ENCODE measurements around the gene MEIOSIN. TPM values are rescaled to one million over a fixed set of nuclear protein-coding genes. Genes with fewer than 3 reads are reported as not detected.

The MEIOSIN gene
- total and polyA plus RNA-seq, 2 of the 13 experiments (the other 11 are each of a cell fraction or from before 2014, with no cell fraction given), result not detected

DNA sequence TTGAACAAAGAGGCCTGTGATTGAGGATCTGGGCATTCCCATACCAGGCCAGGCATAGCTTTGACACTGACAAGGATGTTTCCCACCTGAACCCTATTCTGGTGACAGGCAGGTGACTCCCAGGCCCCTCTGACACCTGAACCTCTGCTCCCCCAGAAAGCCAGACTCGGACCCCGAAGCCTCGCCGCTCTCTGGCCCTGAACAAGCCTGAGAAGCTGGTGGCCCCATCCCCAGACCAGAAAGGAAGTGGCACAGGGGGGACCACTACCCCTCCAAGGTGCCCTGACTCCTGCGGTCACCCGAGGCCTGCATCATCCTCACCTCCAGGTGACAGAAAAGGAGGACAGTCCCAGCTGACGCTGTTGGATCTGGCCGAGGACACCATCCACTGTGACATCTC is 21.1 kb downstream of the MEIOSIN start (continued):
- TF ChIP-seq RXRA (CRISPR knock-in tag; IDR thresholded peaks at IDR 0.05), result no peak
- no peak for TF ChIP-seq MAZ (IDR thresholded peaks at IDR 0.05; ENCODE audit: borderline replicate concordance, low read depth, low read length)
- TF ChIP-seq MAZ (CRISPR knock-in tag; IDR thresholded peaks at IDR 0.05; ENCODE audit: low read depth), result no peak

DNA sequence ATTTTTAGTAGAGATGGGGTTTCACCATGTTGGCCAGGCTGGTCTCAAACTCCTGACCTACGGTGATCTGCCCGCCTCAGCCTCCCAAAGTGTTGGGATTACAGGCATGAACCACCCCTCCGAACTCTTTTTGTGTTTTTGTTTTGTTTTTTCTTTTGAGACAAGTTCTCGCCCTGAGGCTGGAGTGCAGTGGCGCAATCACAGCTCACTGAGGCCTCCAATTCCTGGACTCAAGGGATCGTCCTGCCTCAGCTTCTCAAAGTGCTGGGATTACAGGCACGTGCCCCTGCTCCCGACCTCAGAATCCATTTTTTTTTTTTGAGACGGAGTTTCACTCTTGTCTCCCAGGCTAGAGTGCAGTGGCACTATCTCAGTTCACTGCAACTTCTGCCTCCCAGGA is 24.5 kb downstream of the MEIOSIN start:
- CTCF ChIA-PET (ENCODE audit: low intra/inter-chr PET ratio, low total read pairs), result no interaction called here
- TF ChIP-seq, protein P1, sequence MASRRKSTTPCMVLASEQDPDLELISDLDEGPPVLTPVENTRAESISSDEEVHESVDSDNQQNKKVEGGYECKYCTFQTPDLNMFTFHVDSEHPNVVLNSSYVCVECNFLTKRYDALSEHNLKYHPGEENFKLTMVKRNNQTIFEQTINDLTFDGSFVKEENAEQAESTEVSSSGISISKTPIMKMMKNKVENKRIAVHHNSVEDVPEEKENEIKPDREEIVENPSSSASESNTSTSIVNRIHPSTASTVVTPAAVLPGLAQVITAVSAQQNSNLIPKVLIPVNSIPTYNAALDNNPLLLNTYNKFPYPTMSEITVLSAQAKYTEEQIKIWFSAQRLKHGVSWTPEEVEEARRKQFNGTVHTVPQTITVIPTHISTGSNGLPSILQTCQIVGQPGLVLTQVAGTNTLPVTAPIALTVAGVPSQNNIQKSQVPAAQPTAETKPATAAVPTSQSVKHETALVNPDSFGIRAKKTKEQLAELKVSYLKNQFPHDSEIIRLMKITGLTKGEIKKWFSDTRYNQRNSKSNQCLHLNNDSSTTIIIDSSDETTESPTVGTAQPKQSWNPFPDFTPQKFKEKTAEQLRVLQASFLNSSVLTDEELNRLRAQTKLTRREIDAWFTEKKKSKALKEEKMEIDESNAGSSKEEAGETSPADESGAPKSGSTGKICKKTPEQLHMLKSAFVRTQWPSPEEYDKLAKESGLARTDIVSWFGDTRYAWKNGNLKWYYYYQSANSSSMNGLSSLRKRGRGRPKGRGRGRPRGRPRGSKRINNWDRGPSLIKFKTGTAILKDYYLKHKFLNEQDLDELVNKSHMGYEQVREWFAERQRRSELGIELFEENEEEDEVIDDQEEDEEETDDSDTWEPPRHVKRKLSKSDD (CRISPR knock-in tag; IDR thresholded peaks at IDR 0.05; ENCODE audit: low read depth), result no peak
- TF ChIP-seq CEBPB (IDR thresholded peaks at IDR 0.05; ENCODE audit: borderline replicate concordance, low read depth, low read length), result peak; percentile 38; the same call in 1 of the 2 replicates
- no peaks in the 10 kb centered on the region for H3K79me2 ChIP-seq (ENCODE audit: insufficient read depth, low read length)
- H3K9me3 ChIP-seq (ENCODE audit: low read length), result no peaks in the 10 kb centered on the region
- no TSS peak for BruUV-seq (replicated peaks)
- FAIRE-seq (no peak), DNase-seq (ENCODE audit: low spot score) (no peak), ATAC-seq (no peak)
- H3K27ac ChIP-seq (ENCODE audit: extremely low read length, insufficient read depth, low read length), result no peak overlapping the region
- peaks cover 20% of the 10 kb centered on the region for H3K4me1 ChIP-seq (ENCODE audit: insufficient read depth, low read length)
- intact Hi-C loops (cut with micrococcal nuclease; ENCODE audit: unreplicated experiment) (no loop called here), in situ Hi-C loops (cut with HindIII; ENCODE audit: extremely low pct_ligation_motif_present, low pct_unique_long_range_greater_than_20kb) (no loop called here)
- H3K9ac ChIP-seq (ENCODE audit: insufficient read depth, low read depth, low read length), result no peak overlapping the region
- H2AFZ ChIP-seq (ENCODE audit: low read length), result no peak overlapping the region
- no peaks in the 10 kb centered on the region for H3K36me3 ChIP-seq (replicated peaks in 1 of 2; ENCODE audit: control insufficient read depth in 1 of 2, insufficient read depth in 2 of 2, low read length in 2 of 2)
- no peak overlapping the region for H3K4me2 ChIP-seq (ENCODE audit: low read depth, low read length)
- WGBS (ENCODE audit: low lambda C conversion rate), result 34% methylated on average over 9 of the region's 9 CpGs
- no peak overlapping the region for H3K4me3 ChIP-seq (replicated peaks in 1 of 3; ENCODE audit: insufficient read depth in 1 of 3, low read depth in 2 of 3, low read length in 3 of 3)
- H3K27me3 ChIP-seq (ENCODE audit: control insufficient read depth in 1 of 2, insufficient read depth in 2 of 2, low read length in 2 of 2), result peaks cover 7 to 52% of the 10 kb centered on the region in 2 experiments; a peak in 4 of 5 replicates
- POLR2A ChIA-PET, result interaction anchor here (0.8 to 1.6 kb wide), 2 partner anchors 9 to 11 kb away, joined by 4 to 9 read pairs; partner anchors contain the start of gene SIX5
- no peaks in the 10 kb centered on the region for H4K20me1 ChIP-seq (ENCODE audit: insufficient read depth, low read length)

Measured in HepG2 (cell line).